Stimulated activated CD4-positive, alpha-beta T cell treated with anti-CD3 and anti-CD28 coated beads, TNF-alpha, amount 100 ng/mL, for 48 hours (primary cell): ENCODE results near the gene LYRM2.

Experiments used
- DNase-seq, 3 donors: peaks; one replicate each; pipeline ENCODE4 v3.0.0-alpha.2; 2020; ENCODE audit warnings: low read depth in 3 of 3

Gene LYRM2

GRCh38 chr6:89596056-89596455 is 42.5 kb downstream of the LYRM2 start:
- DNase-seq, result no peak

GRCh38 chr6:89591745-89592144 is 46.8 kb downstream of the LYRM2 start:
- no peak for DNase-seq

GRCh38 chr6:89590133-89590532 is 48.4 kb downstream of the LYRM2 start:
- DNase-seq, result no peak

- no peak for DNase-seq
Observed at GRCh38 chr6:89589297-89590025, 49.1 kb downstream of the LYRM2 start.

- no peak for DNase-seq
Observed at GRCh38 chr6:89585154-89585553, 53.4 kb downstream of the LYRM2 start.

- DNase-seq, result no peak
Observed at GRCh38 chr6:89584539-89584938, 54.0 kb downstream of the LYRM2 start.

GRCh38 chr6:89583559-89583958 is 55.0 kb downstream of the LYRM2 start:
- DNase-seq, result no peak

- no peak for DNase-seq
Observed at GRCh38 chr6:89582669-89583325, 55.8 kb downstream of the LYRM2 start.

GRCh38 chr6:89581689-89582088 is 56.9 kb downstream of the LYRM2 start:
- no peak for DNase-seq

GRCh38 chr6:89580997-89581666 is 57.4 kb downstream of the LYRM2 start:
- no peak for DNase-seq

GRCh38 chr6:89575562-89575960 is 63.0 kb downstream of the LYRM2 start:
- DNase-seq, result no peak

- DNase-seq, result no peak
Observed at GRCh38 chr6:89574910-89575561, 63.5 kb downstream of the LYRM2 start.

GRCh38 chr6:89567630-89568390 is 70.7 kb downstream of the LYRM2 start:
- DNase-seq, result no peak

- no peak for DNase-seq
Observed at GRCh38 chr6:89566930-89567629, 71.5 kb downstream of the LYRM2 start.

- no peak for DNase-seq
Observed at GRCh38 chr6:89566008-89566800, 72.3 kb downstream of the LYRM2 start.

- DNase-seq, result no peak
Observed at GRCh38 chr6:89564752-89565427, 73.7 kb downstream of the LYRM2 start.

- DNase-seq, result no peak
Observed at GRCh38 chr6:89563866-89564265, 74.7 kb downstream of the LYRM2 start.

GRCh38 chr6:89562093-89562973 is 76.2 kb downstream of the LYRM2 start:
- no peak for DNase-seq

- DNase-seq, result no peak
Observed at GRCh38 chr6:89559487-89559886, 79.1 kb downstream of the LYRM2 start.
